HT-29 (cell line): Measurements from ENCODE around the gene AOX1. TPM values are rescaled to one million over a fixed set of nuclear protein-coding genes. Genes with fewer than 3 reads are reported as not detected.
"Not testable (repeated sequence)": the region's sequence is repeated elsewhere in the genome, so short reads cannot be mapped to it uniquely, and the experiment has no call there.

Source experiments
- DNase-seq: peaks from one replicate; pipeline ENCODE4 v3.0.0-alpha.2; 2015; ENCODE audit warnings: low spot score
- total RNA-seq: library from RNA; depleted of rRNA; stranded (reverse); fragments of >200 nt; shearing (Covaris generic); gene quantifications from 2 replicates; pipeline ENCODE4 v1.2.3, GENCODE V29; 2014; rRNA removed

AOX1 gene
- total RNA-seq, 1 experiment from 2014 or later = not detected

DNA sequence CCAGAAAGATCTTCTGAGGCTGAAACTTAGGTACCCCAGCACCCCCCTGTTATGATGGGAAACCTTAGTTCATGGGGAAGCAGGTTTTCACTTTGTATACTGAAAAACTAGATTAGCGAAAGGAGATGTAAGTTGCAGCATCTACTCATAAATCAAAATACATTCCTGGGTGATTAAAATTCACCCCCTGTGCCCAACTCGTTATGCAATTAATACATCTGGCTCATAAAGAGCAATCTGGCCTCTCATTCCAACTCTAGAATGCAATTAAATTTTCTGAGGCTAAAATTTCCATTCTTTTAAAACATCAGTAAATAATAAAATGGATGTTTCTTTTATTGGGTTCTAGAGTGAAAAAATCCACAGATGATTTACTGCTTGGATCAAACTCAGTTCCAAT, 115.0 kb downstream of the AOX1 start:
- no peak for DNase-seq

DNA sequence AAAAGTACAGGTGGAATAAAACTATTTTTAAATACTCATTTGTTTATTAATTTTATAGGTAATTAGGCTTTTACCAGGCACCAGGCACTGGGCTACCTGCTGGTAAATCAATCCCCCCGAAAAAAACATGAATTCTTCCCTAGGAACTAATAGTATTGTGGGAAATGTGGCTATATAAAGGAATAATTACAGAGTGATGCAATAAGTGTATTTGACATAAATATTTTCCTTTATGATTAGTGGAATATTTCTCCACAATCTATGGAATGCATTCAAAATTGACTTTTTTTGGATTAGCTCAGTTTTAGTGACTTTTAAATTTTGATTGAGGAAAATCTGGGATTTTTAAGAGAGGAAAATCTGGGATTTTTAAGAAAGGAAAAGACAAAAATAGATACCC, 116.2 kb downstream of the AOX1 start:
- no peak for DNase-seq

DNA sequence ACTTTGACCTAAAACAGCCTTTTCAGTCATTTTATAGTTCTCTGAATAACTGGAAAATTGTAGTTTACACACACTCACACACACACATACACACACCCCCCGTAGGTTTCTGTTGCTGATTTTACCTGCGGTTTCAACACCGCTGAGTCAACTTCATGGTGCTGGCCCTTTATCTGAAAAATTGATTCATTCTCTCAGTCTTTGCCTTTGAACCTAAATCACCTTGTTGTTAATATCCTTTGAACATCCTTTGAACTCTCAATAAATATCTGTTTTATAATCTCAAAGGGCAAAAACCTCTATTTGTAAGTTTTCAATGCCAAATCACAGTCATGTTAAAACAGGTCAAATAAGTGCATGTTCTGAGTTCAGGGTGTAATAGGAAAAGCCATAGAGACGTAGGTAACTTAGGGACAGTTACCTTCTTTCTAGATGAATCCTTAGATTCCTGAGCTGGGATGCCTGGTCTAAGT, 116.9 kb downstream of the AOX1 start:
- DNase-seq = no peak

DNA sequence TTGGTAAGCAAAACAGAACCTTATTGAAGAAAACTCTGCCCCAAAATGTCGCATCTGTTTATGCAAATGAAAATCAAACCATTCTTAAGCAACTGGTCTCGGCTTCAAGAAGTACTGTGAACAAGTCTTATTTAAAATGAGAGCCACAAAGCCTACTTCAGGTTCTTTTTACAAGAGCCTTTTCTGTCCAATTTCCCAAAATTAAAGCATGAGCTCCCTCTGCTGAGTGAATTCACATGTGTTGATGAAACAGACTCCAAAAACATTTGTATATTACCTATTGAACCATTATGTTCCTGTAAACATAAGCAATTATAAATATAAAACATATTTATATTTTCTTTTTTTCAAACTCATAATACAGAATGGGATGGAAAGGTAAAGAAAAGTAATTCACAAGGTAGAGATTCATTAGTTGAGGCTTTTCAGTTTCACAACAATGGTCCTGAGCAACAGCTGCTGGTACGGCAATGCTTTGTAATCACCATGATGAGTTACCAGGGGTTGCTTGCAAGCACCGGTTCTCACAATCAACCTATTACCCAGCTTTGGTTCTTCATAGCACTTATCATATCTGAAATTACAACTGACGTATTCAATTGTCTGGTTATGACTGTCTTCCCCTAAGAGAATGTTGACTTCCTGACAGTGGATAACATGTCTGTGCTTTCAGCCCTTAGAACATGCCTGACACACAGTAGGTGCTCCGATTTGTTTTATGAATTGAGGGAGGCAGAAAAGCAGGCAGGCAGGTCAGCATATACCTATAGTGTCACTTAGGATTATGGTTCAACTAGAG, 117.5 kb downstream of the AOX1 start:
- peak; percentile 77 for DNase-seq

DNA sequence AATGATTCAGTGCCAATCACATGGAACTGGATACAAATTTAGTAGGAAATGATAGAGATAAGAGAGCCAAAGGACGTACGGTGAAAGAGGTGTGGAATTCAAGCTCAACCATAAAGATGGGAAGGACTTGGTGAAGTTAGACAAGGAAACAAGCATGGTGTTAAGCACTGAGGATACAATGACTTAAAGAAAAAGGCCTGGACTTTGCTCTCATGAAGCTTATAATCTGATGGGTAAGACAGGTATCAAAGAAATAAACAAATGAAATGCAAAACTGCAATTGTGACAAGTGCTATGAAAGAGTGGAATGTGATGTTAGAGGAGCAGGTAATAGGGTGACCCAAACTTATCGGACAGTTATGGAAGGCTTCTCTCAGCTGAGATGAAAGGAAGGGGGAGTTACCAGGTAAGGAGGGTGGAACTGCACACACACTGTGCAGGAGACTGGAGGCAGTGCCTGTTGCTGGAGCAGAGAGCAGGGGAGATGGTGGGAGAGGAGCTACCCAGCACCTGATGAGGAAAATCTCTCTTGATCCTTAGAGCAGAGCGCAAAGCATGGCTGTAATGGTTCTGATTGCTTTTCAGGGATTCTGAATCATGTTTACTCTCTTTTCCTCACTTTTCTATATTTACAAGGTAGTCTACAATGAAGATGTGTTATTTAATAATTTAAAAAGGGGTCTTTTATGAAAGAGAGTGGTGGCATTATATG, 118.3 kb downstream of the AOX1 start:
- no peak for DNase-seq

DNA sequence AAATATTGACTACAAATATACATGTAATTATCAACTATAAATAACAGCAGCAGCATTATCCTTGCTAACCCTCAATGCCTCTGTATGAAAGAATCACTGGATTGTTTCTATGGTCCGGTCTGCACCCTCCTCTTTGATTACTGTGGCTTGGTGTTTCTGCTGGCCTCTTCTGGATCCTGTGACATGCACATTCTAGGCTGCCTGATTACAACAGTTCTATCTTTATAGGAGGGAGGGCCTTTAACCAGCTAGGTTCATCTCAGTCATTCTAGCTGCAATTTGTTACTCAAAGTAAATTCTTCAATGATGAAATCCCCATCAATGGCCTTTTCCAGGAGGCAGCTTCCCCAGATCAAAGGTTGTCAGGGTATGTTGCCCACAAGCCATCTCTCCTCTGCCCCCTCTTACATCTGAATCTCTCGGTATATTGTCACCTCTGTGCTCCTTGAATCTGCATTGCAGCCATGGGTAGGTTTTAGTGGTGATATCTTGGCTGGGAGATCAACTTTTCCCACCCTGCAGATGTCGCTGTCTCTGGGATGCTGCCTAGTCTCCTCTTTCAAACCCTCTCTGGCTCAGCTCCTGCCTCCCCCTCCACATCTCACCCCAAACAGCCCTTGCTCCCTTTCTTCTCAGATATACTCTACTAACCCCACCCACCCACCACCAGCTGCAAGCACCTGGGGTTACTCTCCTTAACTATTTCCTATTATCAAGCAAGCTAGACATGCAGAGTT, 119.7 kb downstream of the AOX1 start:
- DNase-seq = no peak

- no peak for DNase-seq
These were observed 123.1 kb downstream of the AOX1 start for GRCh38 chr2:200708943-200709342.

DNA sequence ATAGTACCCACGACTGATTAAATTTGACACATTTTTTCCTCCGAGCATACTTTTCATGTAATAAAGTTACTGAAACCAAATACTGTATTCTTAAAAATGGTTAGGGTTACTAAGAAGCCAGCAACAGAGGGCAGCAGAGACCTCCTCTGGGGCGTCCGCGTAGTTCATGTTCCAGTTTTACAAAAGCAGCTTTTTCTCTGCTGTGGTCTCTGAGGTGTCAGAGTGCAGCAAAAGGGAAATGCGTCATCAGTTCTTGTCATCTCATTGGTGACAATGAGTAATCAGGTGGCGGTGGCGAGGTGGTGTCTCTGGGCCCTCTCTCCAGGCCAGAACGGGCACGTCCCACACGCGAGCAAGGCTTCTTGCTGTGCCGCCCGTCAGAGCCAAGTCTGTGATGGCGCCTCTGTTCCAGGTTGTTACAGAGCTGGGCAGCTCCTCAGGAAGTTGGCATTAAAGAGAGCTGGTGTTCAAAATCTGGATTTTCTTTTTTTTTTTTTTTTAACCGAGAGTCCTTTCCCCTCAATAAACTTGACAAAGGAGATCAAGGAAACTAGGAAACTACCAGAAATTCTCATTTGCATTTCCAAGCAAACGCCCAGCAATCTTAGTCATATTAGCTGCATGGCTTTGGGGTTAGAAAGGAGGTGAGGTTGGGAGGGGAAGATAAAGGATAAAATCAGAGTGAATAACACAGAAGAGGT, 127.3 kb downstream of the AOX1 start:
- peak; percentile 93 for DNase-seq

GRCh38 chr2:200713704-200714064, 127.9 kb downstream of the AOX1 start:
- no peak for DNase-seq

- not testable (repeated sequence) for DNase-seq
These were observed 129.2 kb downstream of the AOX1 start for GRCh38 chr2:200715014-200715413.

GRCh38 chr2:200716386-200716785, 130.6 kb downstream of the AOX1 start:
- no peak for DNase-seq

Other genes with a start within 250 kb of the AOX1 start
- gene KCTD18, start 75.9 kb upstream of the AOX1 start, total RNA-seq = 6.8 and 6.9 TPM in 2 replicates
- 3.9 and 5.3 TPM in 2 replicates for gene SGO2, start 59.8 kb upstream of the AOX1 start, total RNA-seq
- 121 and 152 TPM in 2 replicates for gene BZW1, start 225.9 kb downstream of the AOX1 start, total RNA-seq